Fibroblast of mammary gland (primary cell): ENCODE data around the gene CLSTN2.

Experiments used
- DNase-seq: peaks from one replicate; pipeline ENCODE4 v3.0.0-alpha.2; 2010; ENCODE audit warnings: low read depth
- H3K4me3 ChIP-seq: 2 replicates; pipeline ENCODE4 v1.5.1; 2011; ENCODE audit warnings: low read depth, mild to moderate bottlenecking, low read length, moderate library complexity; ENCODE audit not compliant: control insufficient read depth
- CTCF ChIP-seq: conservative IDR thresholded peaks from 2 replicates; pipeline ENCODE4 v1.5.1; 2011; ENCODE audit warnings: low read depth, low read length, inconsistent platforms; ENCODE audit not compliant: control insufficient read depth, insufficient read depth

CLSTN2 gene

GRCh38 chr3:139935016-139935865 lies at the start of gene CLSTN2:
Gene CLSTN2 (plus strand): TSS chr3:139935185.
- TF ChIP-seq CTCF: no peak
- peak; percentile 20 for DNase-seq
- H3K4me3 ChIP-seq: no peak within 1 kb of the TSS

GRCh38 chr3:139887431-139887830 lies 47.6 kb upstream of the CLSTN2 start:
- no peak for TF ChIP-seq CTCF

DNA sequence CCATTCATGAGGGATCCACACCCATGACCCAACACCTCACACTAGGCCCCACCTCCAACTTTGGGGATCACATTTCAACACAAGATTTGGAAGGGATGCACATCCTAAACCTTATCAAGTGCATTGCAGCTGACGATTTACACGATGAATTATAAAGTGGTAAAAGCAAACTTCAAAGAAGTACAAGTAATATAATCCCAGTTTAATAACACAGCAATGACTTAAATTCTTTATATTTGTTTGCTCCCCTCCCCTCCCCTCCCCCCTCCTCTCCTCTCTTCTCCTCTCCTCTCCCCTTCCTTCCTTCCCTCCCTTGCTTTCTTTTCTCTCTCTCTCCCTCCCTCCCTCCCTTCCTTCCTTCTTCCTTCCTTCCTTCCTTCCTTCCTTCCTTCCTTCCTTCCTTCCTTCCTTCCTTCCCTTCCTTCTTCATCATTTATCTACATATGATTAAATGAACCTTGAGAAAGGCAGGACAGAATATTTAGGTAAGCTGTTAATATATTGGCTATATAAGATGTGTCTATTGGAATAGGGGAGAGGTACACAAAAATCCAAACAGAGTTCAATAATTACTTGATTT lies 46.3 kb upstream of the CLSTN2 start:
- no peak for DNase-seq
- no peak overlapping the region for H3K4me3 ChIP-seq
- no peak for TF ChIP-seq CTCF

More at GRCh38 chr3:139887431-139887830, 47.6 kb upstream of the CLSTN2 start:
- DNase-seq: no peak
- H3K4me3 ChIP-seq: no peak overlapping the region

DNA sequence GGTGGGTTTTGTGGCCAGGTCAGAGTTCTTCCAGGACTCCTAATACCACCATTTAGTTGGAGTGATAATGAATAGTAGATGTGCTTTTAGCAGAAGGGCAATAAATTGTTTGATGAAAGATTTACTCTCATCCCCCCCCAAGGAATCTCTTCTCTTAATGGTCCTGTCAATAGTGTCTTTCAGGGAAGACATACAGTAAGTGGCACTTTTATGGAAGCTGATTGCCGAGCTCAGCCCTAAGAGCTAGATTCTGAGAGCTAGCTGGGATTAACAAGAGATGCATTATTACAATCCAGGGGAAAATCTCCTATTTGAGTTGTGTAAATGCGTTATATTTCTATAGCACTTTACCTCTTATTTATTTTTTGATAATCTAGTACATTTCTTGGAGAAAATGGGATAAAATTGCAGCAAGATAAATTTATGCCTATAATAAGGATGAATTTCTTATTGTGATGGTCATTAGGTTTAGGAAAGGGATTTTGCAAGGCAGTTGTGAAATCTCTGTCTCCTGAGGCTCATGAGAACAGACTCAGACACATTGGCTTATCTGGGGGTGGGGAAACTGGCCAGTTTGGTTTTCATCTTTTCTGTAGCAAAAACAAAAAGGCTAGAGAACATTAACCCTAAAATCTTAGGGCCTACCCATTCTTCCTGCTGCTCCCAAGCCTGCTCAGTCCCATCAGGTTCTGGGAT lies 41.6 kb upstream of the CLSTN2 start:
- TF ChIP-seq CTCF: no peak
- H3K4me3 ChIP-seq: no peak overlapping the region
- DNase-seq: peak; percentile 47

DNA sequence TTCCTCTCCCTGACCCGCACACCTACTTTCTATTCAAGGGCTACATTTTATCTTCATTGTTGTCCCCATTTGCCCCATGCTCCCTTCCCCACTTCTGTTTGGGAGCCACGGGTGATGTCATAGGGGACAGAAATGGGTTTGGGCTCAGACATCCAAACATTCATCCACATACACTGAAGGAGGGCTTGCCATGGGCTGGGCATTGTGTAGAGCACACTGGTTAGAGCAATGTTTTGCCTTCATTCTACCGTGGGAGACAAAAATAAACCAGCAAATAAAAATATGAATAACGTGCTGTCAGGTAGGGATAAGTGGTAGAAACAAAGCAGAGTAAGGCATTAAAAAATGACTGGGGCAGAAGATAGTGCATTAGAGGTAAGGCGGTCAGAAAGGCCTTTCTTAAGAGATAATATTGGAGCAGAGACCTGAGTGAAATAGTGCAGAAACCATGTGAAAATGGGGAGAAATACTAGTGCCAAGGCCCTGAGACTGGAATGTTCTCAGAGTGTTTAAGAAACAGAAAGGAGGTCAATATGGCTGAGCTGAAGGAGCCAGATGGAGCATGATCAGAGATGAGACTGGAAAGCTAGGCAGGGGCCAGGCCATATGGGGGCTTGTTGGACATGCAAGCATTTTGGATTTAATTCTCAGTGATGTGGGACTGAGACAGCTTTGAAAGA lies 40.9 kb upstream of the CLSTN2 start:
- DNase-seq: no peak
- H3K4me3 ChIP-seq: no peak overlapping the region
- TF ChIP-seq CTCF: no peak

DNA sequence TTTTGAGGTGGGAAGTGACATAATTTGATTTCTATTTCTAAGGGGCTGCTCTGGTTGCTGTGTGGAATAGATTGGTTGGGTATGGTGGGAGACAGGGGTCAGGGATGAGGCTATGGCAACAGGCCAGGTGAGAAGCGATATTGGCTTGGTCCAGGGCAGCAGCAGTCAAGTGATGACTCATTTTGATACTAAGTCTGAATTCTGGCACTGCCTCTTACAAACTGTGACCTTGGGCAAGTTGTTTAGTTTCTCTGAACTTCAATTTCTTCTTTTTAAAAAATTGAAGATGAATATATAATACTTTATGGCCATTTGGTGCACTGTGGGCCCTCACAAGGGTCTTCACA lies 40.4 kb upstream of the CLSTN2 start:
- TF ChIP-seq CTCF: no peak
- no peak overlapping the region for H3K4me3 ChIP-seq
- no peak for DNase-seq
